Measurements from ENCODE around the gene REX1BD.

The REX1BD gene

GRCh38 chr19:18605546-18606280 lies 17.1 kb downstream of the REX1BD start:
- H2AFZ ChIP-seq (ENCODE audit: low read depth, low read length, severe bottlenecking): no peak overlapping the region
- H3K9me3 ChIP-seq (ENCODE audit: insufficient read depth, low read length): no peaks in the 10 kb centered on the region
- no peak overlapping the region for H3K9ac ChIP-seq (ENCODE audit: low read length)
- no peak overlapping the region for H3K27ac ChIP-seq (ENCODE audit: low read depth, low read length)
- no peaks in the 10 kb centered on the region for H4K20me1 ChIP-seq (ENCODE audit: low read depth, low read length)
- H3K9me2 ChIP-seq (replicated peaks; ENCODE audit: insufficient read depth, low read length): no peaks in the 10 kb centered on the region
- H3K27me3 ChIP-seq (ENCODE audit: low read length): 0 out of 2 replicates have a peak, but pooled peaks cover 6% of the 10 kb centered on the region
- TF ChIP-seq EZH2phosphoT487 (conservative IDR thresholded peaks at IDR 0.05; ENCODE audit: low read length) (no peak), CTCF (IDR thresholded peaks at IDR 0.05; ENCODE audit: insufficient read depth, low read length, poor library complexity, severe bottlenecking) (no peak)
- no peaks in the 10 kb centered on the region for H3K79me2 ChIP-seq (ENCODE audit: insufficient read depth, low read length)
- no peak overlapping the region for H3K4me2 ChIP-seq (ENCODE audit: low read depth, low read length, poor library complexity, severe bottlenecking)
- no peaks in the 10 kb centered on the region for H3F3A ChIP-seq (ENCODE audit: insufficient read depth)
- H3K36me3 ChIP-seq (ENCODE audit: low read length): no peaks in the 10 kb centered on the region
- no peak overlapping the region for H3K4me3 ChIP-seq (ENCODE audit: insufficient read depth, low read length, poor library complexity, severe bottlenecking)

DNA sequence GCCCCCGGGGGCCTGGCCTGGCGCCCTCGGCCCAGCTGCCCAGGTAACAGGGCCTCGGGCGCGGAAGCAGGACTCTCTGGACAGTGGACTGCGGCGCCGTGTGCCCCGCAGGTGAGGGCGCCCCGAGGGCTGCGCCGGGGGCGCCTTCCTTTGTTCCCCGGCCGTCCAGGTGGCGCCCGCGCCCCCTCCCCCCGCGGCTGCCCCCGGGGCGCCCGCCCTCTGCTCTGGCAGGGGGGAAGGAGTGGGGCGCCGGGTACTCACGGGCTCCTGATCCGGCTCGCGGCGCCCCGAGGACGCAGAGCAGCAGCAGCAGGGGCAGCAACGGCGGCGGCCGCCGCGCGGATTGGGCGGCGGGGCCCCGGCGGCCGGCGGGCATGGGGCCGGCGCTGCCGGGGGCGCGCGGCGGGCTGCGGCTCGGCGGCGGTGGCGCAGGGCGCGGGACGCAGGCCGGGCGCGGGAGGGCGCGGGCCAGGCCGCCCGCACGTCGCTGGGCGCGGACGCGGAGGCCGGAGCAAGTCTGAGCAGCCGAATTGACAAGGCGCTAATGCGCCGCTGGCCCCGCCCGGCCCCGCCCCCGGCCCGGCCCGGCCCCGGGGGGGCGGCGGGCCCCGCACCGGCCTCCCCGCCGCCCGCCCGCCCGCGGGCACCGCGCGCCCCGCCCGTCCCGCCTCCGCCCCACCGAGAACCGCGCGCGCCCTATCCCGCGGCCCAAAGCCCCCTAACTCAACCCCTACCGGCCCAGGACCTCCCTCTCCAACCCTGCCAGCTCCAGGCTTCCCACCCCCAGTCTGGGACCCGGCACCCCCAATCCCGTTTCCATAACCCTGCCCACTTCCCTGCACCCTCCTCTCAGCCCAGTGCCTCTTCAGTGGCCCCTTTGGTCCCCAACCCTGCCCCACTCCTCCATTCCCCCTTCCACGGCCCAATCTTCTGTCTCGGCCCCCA lies 18.0 kb downstream of the REX1BD start, which contains the start of gene CRLF1:
Gene CRLF1, minus strand, starts transcription at position 519 of the 945 bp plus-strand sequence. Its CDS starts 143 bp downstream, at position 376.
- no peak within 1 kb of the TSS for H2AFZ ChIP-seq (ENCODE audit: low read depth, low read length, severe bottlenecking)
- no peaks in the 10 kb centered on the region for H3K36me3 ChIP-seq (ENCODE audit: low read length)
- H3K4me2 ChIP-seq (ENCODE audit: low read depth, low read length, poor library complexity, severe bottlenecking): no peak within 1 kb of the TSS
- H3K27ac ChIP-seq (ENCODE audit: low read depth, low read length): no peak within 1 kb of the TSS
- no peaks in the 10 kb centered on the region for H3K9me3 ChIP-seq (ENCODE audit: insufficient read depth, low read length)
- H3K9me2 ChIP-seq (replicated peaks; ENCODE audit: insufficient read depth, low read length): no peaks in the 10 kb centered on the region
- H3K4me3 ChIP-seq (ENCODE audit: insufficient read depth, low read length, poor library complexity, severe bottlenecking): no peak within 1 kb of the TSS
- H3K9ac ChIP-seq (ENCODE audit: low read length): no peak within 1 kb of the TSS
- peaks cover 8% of the 10 kb centered on the region; the same call in 1 of the 2 replicates for H3K27me3 ChIP-seq (ENCODE audit: low read length)
- no peaks in the 10 kb centered on the region for H4K20me1 ChIP-seq (ENCODE audit: low read depth, low read length)
- H3F3A ChIP-seq (ENCODE audit: insufficient read depth): no peaks in the 10 kb centered on the region
- TF ChIP-seq CTCF (IDR thresholded peaks at IDR 0.05; ENCODE audit: insufficient read depth, low read length, poor library complexity, severe bottlenecking) (no peak), EZH2phosphoT487 (conservative IDR thresholded peaks at IDR 0.05; ENCODE audit: low read length) (no peak)
- no peaks in the 10 kb centered on the region for H3K79me2 ChIP-seq (ENCODE audit: insufficient read depth, low read length)

DNA sequence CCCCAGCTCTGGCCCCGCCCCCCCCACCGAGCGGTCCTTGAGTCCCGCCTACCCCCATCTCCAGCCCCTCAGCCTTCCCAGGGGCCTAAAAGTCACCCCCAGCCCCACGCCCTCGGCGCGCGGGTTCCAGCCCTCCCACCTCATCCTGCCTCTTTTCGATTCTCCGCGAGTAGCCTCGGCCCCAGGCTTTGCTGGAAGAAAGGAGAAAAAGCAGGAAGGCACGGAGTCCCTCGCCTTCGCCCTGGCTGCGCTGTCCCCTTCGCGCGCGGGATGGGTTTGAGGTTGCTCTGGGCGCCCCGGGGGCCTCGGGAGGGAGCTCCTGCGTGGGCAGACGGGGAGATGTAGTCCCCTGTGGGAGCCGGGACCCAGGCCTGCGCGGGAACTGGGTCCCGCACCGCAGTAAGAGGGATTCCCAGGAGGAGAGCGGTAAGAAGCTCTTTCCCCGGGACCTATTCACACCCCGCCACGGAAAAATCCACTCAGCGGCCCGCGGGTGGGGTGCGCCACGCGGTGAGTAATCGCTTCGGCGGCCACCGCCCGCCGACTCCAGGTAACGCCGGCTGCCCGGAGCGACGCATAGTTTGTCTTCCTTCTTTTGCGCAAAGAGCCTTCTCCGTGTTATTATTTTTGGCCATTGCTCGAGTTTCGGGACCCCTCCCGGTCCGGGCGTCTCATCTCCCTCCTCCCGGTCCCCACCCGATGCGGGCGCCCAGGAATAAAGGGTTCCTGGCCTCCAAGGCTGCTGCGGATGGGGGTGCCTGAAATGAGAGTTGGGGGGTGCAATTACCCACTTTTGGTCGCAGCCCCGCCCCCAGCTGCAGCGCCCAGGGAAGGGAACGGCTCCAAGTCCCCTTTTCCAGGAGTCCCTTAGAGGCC lies 18.9 kb downstream of the REX1BD start:
- peaks cover 8% of the 10 kb centered on the region; the same call in 1 of the 2 replicates for H3K27me3 ChIP-seq (ENCODE audit: low read length)
- H4K20me1 ChIP-seq (ENCODE audit: low read depth, low read length): no peaks in the 10 kb centered on the region
- no peaks in the 10 kb centered on the region for H3K9me2 ChIP-seq (replicated peaks; ENCODE audit: insufficient read depth, low read length)
- no peaks in the 10 kb centered on the region for H3K36me3 ChIP-seq (ENCODE audit: low read length)
- H3K9me3 ChIP-seq (ENCODE audit: insufficient read depth, low read length): no peaks in the 10 kb centered on the region
- TF ChIP-seq EZH2phosphoT487 (conservative IDR thresholded peaks at IDR 0.05; ENCODE audit: low read length): no peak
- no peak for TF ChIP-seq CTCF (IDR thresholded peaks at IDR 0.05; ENCODE audit: insufficient read depth, low read length, poor library complexity, severe bottlenecking)
- no peak overlapping the region for H3K9ac ChIP-seq (ENCODE audit: low read length)
- no peak overlapping the region for H3K4me3 ChIP-seq (ENCODE audit: insufficient read depth, low read length, poor library complexity, severe bottlenecking)
- no peak overlapping the region for H3K27ac ChIP-seq (ENCODE audit: low read depth, low read length)
- H3K4me2 ChIP-seq (ENCODE audit: low read depth, low read length, poor library complexity, severe bottlenecking): no peak overlapping the region
- H2AFZ ChIP-seq (ENCODE audit: low read depth, low read length, severe bottlenecking): no peak overlapping the region
- H3F3A ChIP-seq (ENCODE audit: insufficient read depth): no peaks in the 10 kb centered on the region
- H3K79me2 ChIP-seq (ENCODE audit: insufficient read depth, low read length): no peaks in the 10 kb centered on the region
